ENCODE data around the gene ADNP. TPM values are rescaled to one million over a fixed set of nuclear protein-coding genes. Genes with fewer than 3 reads are reported as not detected.

Gene ADNP
- polyA plus RNA-seq, 1 donor (not counting 4 experiments of a cell fraction or from before 2014, with no cell fraction given), result 29.3 TPM

DNA sequence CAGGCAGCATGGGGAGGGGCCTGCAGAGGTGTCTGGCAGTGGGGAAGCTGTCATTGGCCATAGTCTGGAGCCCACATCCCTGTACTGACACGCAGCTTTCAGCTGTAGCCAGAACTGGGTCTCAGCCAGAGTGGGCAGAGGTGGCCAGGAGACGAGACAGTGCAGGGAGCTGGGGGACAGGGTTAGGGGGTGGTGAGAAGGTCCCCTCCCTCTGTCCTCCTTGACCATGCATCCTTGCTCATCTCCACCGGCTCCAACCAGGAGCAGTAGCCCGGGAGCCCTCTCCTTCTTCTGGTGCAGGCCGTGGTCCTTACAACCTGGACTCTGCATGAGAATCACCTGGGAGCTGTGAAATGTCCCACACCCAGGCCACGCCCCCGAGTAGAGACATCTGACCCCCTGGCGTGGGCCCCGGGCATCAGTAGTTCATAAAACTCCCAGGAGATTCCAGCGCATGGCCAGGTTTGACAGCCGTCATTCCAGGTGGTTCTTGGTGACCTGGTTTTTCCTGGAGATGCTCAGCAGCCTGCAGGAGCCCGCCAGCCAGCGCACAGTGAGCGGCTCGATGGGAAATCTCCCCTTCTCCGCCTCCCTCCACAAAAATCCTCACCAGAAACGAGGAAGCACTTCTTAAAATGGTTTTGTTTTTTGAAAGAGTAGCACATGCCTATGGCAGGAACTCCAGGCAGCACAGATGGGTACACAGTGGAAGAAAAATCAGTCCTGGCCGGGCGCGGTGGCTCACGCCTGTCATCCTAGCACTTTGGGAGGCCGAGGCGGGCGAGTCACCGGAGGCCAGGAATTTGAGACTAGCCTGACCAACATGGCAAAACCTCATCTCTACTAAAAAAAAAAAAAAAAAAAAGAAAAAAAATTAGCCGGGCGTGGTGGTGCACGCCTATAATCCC, 56.2 kb downstream of the ADNP start:
- Histone ChIP-seq H3K9me1 (ENCODE audit: control insufficient read depth, extremely low read depth, insufficient read depth, low read length) (no peaks in the 10 kb centered on the region), H3K4me1 (ENCODE audit: control insufficient read depth, extremely low read depth, insufficient read depth, low read length) (no peaks in the 10 kb centered on the region), H3K79me2 (ENCODE audit: control insufficient read depth, insufficient read depth, low read length) (no peaks in the 10 kb centered on the region), H3K27ac (ENCODE audit: control insufficient read depth, insufficient read depth, low read length) (no peak overlapping the region), H3K27me3 (ENCODE audit: control insufficient read depth, extremely low read depth, insufficient read depth, low read length) (no peaks in the 10 kb centered on the region), H4K20me1 (ENCODE audit: control insufficient read depth, extremely low read depth, insufficient read depth, low read length) (no peaks in the 10 kb centered on the region), H3K36me3 (ENCODE audit: control insufficient read depth in 2 of 2, extremely low read depth in 1 of 2, insufficient read depth in 2 of 2, low read length in 2 of 2) (peaks cover 0 to 3% of the 10 kb centered on the region in 2 experiments), H3K4me2 (ENCODE audit: control insufficient read depth, extremely low read depth, insufficient read depth, low read depth, low read length) (no peak overlapping the region), H3K9me3 (ENCODE audit: control insufficient read depth, low read depth, low read length) (no peaks in the 10 kb centered on the region), H3K9ac (ENCODE audit: control insufficient read depth, extremely low read depth, insufficient read depth, low read length) (no peak overlapping the region), H2AFZ (ENCODE audit: control insufficient read depth, low read length) (no peak overlapping the region), H3K4me3 (ENCODE audit: control insufficient read depth in 2 of 3, extremely low read depth in 1 of 3, insufficient read depth in 2 of 3, low read depth in 1 of 3, low read length in 3 of 3) (no peak overlapping the region)
- dilution Hi-C loops (cut with MboI; ENCODE audit: extremely low pct_ligation_motif_present, low sequenced_read_pairs), result no loop called here
- FAIRE-seq (no peak), DNase-seq (ENCODE audit: low read depth, low spot score) (no peak)
- TF ChIP-seq, protein P1, sequence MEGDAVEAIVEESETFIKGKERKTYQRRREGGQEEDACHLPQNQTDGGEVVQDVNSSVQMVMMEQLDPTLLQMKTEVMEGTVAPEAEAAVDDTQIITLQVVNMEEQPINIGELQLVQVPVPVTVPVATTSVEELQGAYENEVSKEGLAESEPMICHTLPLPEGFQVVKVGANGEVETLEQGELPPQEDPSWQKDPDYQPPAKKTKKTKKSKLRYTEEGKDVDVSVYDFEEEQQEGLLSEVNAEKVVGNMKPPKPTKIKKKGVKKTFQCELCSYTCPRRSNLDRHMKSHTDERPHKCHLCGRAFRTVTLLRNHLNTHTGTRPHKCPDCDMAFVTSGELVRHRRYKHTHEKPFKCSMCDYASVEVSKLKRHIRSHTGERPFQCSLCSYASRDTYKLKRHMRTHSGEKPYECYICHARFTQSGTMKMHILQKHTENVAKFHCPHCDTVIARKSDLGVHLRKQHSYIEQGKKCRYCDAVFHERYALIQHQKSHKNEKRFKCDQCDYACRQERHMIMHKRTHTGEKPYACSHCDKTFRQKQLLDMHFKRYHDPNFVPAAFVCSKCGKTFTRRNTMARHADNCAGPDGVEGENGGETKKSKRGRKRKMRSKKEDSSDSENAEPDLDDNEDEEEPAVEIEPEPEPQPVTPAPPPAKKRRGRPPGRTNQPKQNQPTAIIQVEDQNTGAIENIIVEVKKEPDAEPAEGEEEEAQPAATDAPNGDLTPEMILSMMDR (optimal IDR thresholded peaks at IDR 0.05 in 1 of 3, IDR thresholded peaks at IDR 0.05 in 1 of 3, conservative IDR thresholded peaks at IDR 0.05 in 1 of 3; ENCODE audit: extremely low read depth in 1 of 3, insufficient read depth in 2 of 3, low read length in 3 of 3), result no peak
- TF ChIP-seq EZH2 (IDR thresholded peaks at IDR 0.05; ENCODE audit: low read length), result no peak

DNA sequence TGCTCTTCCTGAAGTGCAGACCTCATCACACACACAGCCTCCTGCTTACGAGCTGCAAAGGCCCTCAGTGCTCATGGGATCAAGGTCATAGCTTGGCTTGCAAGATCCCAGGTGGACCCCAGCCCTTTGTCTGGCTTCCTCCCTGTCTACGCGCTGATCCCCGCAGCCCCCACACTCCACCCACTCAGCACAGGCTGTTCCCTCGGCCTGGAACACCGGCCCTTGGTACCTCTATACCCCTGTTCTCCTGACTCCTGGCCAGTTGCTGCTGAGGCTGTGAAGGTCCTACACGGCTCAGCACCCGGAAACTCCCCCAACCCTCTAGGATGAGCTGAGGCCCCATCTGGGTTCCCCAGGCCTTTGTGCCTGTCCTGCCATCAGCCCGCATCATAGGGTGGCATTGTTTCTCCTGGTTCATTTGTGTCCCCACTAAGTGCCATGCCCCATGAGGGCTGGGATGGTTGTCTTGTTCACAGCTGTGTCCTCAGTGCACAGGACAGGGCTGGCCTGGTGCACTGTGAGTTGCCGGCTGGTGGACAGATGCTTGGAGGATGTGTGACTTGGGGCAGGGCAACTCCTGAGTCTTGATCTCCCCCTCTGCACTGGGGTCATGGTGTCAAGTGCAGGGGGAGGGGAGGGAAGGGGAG, 57.0 kb downstream of the ADNP start:
- Histone ChIP-seq H3K9me1 (ENCODE audit: control insufficient read depth, extremely low read depth, insufficient read depth, low read length) (no peaks in the 10 kb centered on the region), H3K4me3 (ENCODE audit: control insufficient read depth in 2 of 3, extremely low read depth in 1 of 3, insufficient read depth in 2 of 3, low read depth in 1 of 3, low read length in 3 of 3) (no peak overlapping the region), H3K9ac (ENCODE audit: control insufficient read depth, extremely low read depth, insufficient read depth, low read length) (no peak overlapping the region), H3K4me2 (ENCODE audit: control insufficient read depth, extremely low read depth, insufficient read depth, low read depth, low read length) (no peak overlapping the region), H3K4me1 (ENCODE audit: control insufficient read depth, extremely low read depth, insufficient read depth, low read length) (no peaks in the 10 kb centered on the region), H3K27me3 (ENCODE audit: control insufficient read depth, extremely low read depth, insufficient read depth, low read length) (no peaks in the 10 kb centered on the region), H4K20me1 (ENCODE audit: control insufficient read depth, extremely low read depth, insufficient read depth, low read length) (no peaks in the 10 kb centered on the region), H3K79me2 (ENCODE audit: control insufficient read depth, insufficient read depth, low read length) (no peaks in the 10 kb centered on the region), H3K27ac (ENCODE audit: control insufficient read depth, insufficient read depth, low read length) (no peak overlapping the region), H3K36me3 (ENCODE audit: control insufficient read depth in 2 of 2, extremely low read depth in 1 of 2, insufficient read depth in 2 of 2, low read length in 2 of 2) (peaks cover 0 to 2% of the 10 kb centered on the region in 2 experiments), H2AFZ (ENCODE audit: control insufficient read depth, low read length) (no peak overlapping the region), H3K9me3 (ENCODE audit: control insufficient read depth, low read depth, low read length) (no peaks in the 10 kb centered on the region)
- DNase-seq (ENCODE audit: low read depth, low spot score) (no peak), FAIRE-seq (no peak)
- dilution Hi-C loops (cut with MboI; ENCODE audit: extremely low pct_ligation_motif_present, low sequenced_read_pairs), result no loop called here
- TF ChIP-seq, protein P1 (optimal IDR thresholded peaks at IDR 0.05 in 1 of 3, IDR thresholded peaks at IDR 0.05 in 1 of 3, conservative IDR thresholded peaks at IDR 0.05 in 1 of 3; ENCODE audit: extremely low read depth in 1 of 3, insufficient read depth in 2 of 3, low read length in 3 of 3), result no peak
- no peak for TF ChIP-seq EZH2 (IDR thresholded peaks at IDR 0.05; ENCODE audit: low read length)
